ENCODE results near the gene RNF150.

DNA sequence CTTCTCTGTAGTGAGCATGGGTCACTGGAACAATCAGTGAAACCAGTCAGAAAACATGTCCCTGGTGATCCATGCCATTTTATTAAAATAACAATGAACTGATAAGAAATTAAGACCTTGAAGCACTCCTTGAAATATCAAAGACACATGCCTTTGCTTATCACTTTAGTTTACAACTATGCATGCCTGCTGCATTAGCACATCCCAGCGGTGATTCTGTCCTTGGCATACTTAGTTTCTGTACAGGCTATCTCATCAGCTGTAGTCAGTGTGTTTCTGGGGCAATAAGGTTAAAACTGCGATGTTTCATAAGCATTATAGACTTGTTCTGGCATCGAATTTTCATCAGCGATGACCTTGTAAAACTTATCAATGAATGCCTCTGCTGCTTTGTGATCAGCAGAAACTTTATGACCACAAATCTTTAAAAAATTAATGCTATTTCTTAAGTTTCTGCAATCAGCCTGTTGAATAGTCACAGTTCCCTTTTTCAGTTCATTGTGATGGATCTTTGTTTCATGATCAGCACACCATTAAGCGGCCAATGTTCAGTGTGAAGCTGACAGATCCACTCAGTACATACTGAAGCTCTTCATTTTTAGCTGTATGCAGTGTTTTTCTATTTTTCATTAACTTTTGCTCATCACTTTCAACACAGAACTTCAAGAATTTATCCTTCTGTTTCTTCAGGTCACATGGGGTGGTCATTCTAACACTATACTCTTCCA, 150.5 kb downstream of the RNF150 start:
- TF ChIP-seq, protein P1, sequence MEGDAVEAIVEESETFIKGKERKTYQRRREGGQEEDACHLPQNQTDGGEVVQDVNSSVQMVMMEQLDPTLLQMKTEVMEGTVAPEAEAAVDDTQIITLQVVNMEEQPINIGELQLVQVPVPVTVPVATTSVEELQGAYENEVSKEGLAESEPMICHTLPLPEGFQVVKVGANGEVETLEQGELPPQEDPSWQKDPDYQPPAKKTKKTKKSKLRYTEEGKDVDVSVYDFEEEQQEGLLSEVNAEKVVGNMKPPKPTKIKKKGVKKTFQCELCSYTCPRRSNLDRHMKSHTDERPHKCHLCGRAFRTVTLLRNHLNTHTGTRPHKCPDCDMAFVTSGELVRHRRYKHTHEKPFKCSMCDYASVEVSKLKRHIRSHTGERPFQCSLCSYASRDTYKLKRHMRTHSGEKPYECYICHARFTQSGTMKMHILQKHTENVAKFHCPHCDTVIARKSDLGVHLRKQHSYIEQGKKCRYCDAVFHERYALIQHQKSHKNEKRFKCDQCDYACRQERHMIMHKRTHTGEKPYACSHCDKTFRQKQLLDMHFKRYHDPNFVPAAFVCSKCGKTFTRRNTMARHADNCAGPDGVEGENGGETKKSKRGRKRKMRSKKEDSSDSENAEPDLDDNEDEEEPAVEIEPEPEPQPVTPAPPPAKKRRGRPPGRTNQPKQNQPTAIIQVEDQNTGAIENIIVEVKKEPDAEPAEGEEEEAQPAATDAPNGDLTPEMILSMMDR (IDR thresholded peaks at IDR 0.05), result no peak
- TF ChIP-seq POLR2A (IDR thresholded peaks at IDR 0.05), result no peak

Measured in adrenal gland (tissue), 5 donors.